Epidermal melanocyte (primary cell): Measurements from ENCODE around the gene LRBA.
"Not testable (repeated sequence)": the region's sequence is repeated elsewhere in the genome, so short reads cannot be mapped to it uniquely, and the experiment has no call there.

ENCODE experiments used
- DNase-seq: peaks from one replicate; pipeline ENCODE4 v3.0.0; 2011; ENCODE audit warnings: low spot score; ENCODE audit not compliant: insufficient read length

The LRBA gene

GRCh38 chr4:150679018-150679764, 335.9 kb downstream of the LRBA start:
- DNase-seq, result no peak

DNA sequence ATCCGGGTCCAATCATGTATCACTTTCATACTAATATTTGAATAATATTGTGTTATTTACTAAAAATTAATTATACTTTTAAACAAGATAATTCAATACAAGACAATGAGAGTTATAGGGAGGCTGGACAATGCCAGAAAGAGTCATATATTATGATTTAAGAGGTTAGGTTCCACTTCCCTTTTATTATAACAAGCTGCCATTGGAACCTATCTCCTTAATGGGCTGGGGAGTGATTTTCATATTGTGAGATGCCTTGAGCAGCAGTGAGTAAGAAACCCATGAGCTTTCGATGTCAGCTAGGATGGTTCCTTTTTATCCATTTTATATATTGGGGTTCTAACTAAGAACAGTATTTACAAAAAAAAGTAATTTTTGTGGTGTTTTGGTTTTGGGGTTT, 341.3 kb downstream of the LRBA start:
- no peak for DNase-seq

GRCh38 chr4:150668824-150669223, 346.3 kb downstream of the LRBA start:
- DNase-seq, result no peak

- no peak for DNase-seq
Observed at GRCh38 chr4:150664935-150665334, 350.1 kb downstream of the LRBA start.

DNA sequence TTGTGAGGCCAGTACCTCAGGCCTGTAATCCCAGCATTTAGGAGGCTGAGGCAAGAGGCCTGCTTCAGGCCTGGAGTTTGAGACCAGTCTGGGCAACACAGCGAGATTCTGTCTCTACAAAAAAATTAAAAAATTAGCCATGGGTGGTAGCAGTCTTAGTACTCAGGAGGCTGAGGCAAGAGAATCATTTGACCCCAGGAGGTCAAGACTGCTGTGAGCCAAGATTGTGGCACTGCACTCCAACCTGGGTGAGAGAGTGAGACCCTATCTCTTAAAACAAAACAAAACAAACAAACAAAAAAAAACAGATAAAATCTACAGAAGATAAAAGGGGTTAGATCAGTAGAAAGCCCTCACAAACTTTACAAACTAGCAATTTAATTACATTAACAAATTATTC, 352.4 kb downstream of the LRBA start:
- DNase-seq, result no peak

DNA sequence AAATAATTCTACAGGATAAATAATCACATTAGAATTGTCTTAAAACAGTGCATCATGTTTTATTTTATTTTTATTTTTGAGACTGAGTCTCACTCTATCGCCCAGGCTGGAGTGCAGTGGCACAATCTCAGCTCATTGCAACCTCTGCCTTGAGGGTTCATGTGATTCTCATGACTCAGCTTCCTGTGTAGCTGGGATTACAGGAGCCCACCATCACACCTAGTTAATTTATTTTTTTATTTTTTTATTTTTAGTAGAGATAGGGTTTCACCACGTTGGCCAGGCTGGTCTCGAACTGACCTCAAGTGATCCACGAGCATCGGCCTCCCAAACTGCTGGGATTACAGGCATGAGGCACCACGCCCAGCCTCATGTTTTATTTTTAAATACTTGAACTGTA, 353.5 kb downstream of the LRBA start:
- DNase-seq, result not testable (repeated sequence)

DNA sequence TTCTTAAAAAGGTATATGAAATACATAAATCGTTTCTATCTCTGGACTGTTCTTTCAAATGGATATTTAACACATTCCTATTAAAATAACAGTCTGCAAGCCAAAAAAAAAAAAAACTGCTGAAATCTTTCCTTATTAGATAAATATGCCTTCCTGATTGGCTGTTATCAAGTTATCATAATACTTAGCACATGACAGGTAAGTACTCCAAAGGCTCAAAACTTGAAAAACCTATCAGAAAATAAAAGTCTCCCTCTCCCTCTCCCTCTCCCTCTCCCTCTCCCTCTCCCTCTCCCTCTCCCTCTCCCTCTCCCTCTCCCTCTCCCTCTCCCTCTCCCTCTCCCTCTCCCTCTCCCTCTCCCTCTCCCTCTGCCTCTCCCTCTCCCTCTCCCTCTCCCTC, 356.8 kb downstream of the LRBA start:
- DNase-seq, result not testable (repeated sequence)

- DNase-seq, result no peak
Observed at GRCh38 chr4:150656891-150657290, 358.2 kb downstream of the LRBA start.

DNA sequence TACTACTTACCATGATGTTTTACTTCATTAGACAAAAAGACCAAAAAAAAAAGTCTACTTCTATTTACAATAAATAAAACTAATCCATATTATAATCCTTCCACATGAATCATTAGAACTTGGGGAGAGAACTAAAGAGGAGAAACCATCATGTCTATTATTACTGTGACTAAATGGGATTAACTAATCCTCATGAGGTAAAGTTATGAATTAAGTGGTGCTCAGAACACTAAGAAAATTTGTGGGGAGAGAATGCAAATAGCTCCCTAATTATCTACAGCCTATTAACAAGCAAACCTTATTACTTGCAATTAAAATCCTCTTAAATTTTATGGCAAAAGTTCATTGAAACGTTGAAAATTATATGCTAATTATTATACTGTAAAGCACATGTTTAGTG, 364.3 kb downstream of the LRBA start:
- DNase-seq, result no peak

- no peak for DNase-seq
Observed at GRCh38 chr4:150648123-150648522, 367.0 kb downstream of the LRBA start.

DNA sequence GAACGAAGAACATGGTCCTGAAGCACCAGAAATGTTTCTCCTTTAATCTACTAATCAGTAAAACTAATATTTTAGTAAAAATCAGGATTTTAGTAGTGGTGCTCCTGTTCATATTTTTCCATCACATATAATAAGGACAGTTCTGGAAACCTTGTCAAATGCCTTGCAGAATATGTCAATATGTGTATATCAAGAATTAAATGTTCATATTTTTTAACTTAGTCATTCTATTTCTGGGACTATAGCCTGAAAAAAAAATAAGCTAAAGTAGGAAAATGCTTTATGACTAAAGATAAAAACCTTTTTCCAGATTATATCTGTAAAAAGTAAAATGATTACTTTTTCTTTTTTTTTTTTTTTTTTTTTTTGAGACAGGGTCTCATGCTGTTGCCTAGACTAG, 368.1 kb downstream of the LRBA start:
- no peak for DNase-seq

GRCh38 chr4:150641612-150642011, 373.5 kb downstream of the LRBA start:
- DNase-seq, result no peak

DNA sequence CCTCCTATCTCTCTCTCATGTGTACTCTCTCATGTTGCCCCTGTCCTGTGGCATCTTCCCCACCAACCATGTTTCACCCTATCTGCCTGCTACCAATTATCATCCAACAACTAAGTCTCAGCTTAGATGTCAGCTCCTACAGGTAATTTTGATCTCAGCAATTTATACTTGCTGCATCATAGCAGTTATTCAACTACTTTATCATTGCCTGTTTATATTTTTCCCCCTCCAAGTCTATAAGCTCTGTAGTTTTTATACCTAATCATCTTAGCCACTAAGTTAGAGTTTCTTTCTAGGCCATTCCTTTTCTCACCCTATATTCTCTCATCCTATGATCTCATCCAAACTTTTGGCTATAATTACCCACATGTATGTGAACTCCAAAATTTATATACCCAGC, 382.4 kb downstream of the LRBA start:
- no peak for DNase-seq

DNA sequence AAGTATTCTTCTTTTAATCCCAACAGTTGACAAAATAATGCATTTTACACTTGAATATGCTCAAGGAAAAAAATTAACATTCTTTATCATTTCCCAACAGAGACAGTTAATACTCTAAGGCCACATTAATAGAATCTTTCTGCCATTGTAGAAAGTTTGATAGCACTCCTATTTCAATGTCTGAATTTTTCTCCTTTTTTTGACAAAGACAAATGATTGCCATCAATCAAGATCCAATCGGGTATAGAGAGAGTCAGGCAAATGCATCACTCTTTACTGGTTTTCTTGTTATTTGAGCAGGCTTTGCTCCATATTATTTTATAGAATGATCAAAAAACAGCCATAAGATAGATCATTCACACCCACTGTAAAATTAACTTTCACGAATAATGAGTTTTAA, 387.0 kb downstream of the LRBA start:
- no peak for DNase-seq

DNA sequence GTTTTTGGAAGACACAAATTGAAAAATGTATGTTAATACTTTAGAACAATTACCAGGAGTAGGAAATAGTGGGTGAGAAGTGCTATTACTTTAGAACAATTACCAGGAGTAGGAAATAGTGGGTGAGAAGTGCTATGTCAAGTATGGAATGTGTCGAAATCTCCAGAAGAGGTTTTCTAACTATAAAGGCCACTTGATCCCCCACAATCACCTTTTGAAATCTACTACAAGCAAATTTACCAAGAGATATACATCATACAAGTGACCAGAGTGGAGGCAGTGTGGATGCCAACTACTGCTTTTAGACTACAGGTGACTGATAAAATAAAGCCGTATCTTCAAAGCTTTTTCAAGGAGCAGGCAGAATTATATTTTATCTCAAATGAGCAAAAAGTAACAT, 390.1 kb downstream of the LRBA start:
- DNase-seq, result no peak

DNA sequence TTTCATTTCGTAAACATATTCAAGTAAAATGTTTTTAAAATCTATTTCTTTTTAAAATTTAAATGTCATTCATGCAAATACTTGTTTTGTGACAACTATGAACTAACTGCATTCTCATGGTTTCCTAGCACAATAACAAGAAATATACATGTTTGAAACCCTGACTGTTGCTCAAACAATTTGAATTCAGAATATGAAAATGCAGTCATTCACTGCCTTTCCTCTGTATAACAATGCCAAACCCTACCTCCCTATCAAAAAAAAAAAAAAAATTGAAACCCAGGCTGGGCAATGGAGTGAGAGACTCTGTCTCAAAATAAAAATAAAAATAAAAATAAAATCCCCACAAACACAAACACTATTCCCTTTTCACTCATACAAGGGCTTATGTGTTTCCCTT, 391.0 kb downstream of the LRBA start:
- DNase-seq, result no peak

DNA sequence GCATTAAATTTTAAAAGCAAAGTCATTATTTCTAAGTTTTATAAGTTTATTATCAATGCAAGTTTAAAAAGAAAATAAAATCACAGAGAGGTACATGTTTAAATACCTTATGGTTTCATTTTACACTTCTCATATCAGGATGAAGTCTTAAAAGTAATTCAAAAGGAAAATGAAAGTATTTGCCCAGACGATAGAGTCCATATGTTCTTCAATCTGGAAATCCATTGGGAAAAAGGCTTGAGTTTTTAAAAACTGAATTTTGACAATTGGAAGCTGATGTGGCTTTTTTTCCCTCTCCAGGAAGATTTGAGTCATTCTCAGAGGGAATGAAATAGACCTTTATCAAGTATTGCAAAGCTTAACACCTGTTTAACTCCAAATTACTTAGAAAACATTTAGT, 396.0 kb downstream of the LRBA start:
- no peak for DNase-seq

- DNase-seq, result no peak
Observed at GRCh38 chr4:150609131-150609530, 406.0 kb downstream of the LRBA start.

GRCh38 chr4:150600812-150601445, 414.2 kb downstream of the LRBA start:
- peak; percentile 22 for DNase-seq

- no peak for DNase-seq
Observed at GRCh38 chr4:150599547-150599946, 415.5 kb downstream of the LRBA start.

GRCh38 chr4:150598909-150599308, 416.2 kb downstream of the LRBA start:
- DNase-seq, result no peak

- no peak for DNase-seq
Observed at GRCh38 chr4:150593996-150594395, 421.1 kb downstream of the LRBA start.

DNA sequence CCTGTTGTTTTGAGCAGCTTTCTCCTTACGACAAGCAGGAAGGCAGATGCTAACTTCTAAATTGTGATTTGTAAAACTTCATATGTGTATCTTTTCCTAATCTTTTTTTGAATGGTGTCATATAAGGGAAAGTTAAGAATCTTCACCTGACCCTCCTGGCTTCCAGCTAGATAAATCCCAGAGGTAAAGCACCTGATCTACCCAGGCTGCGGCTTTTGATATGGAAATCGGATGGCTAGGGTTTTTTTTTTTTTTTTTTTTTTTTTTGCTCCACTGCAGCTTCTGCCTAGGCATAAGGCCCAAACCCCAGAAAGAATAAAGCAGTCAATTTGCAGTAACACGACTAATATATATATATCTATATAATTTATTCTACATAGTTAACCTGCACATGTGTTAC, 423.2 kb downstream of the LRBA start:
- DNase-seq, result no peak
